Smooth muscle cell (in vitro differentiated cells): ENCODE results near the gene CXCR2. TPM values are rescaled to one million over a fixed set of nuclear protein-coding genes. Genes with fewer than 3 reads are reported as not detected.
"Not testable (repeated sequence)": the region's sequence is repeated elsewhere in the genome, so short reads cannot be mapped to it uniquely, and the experiment has no call there.

Experiments used
- DNase-seq: peaks from one replicate; lab custom pipeline; 2025; ENCODE audit not compliant: unreplicated experiment; lab: John Stamatoyannopoulos, UW
- H2AFZ ChIP-seq: fragments of 200-600 bp; sonication (generic); 2 replicates; pipeline ENCODE4 v1.6.0; 2016; ENCODE audit warnings: antibody characterized with exemption, low read depth, mild to moderate bottlenecking
- H3F3A ChIP-seq: fragments of 200-600 bp; sonication (generic); 2 replicates; pipeline ENCODE4 v1.6.0; 2017; ENCODE audit warnings: antibody characterized with exemption, low read depth
- H3K27ac ChIP-seq: fragments of 200-600 bp; sonication (generic); 2 replicates; pipeline ENCODE4 v1.5.1; 2016; ENCODE audit warnings: low read depth, mild to moderate bottlenecking
- H3K27me3 ChIP-seq: fragments of 200-600 bp; sonication (generic); 2 replicates; pipeline ENCODE4 v1.6.1; 2016; ENCODE audit warnings: low read depth, mild to moderate bottlenecking
- H3K36me3 ChIP-seq: fragments of 200-600 bp; sonication (generic); 2 replicates; pipeline ENCODE4 v1.5.1; 2016; ENCODE audit warnings: low read depth
- H3K4me1 ChIP-seq: fragments of 200-600 bp; sonication (generic); 2 replicates; pipeline ENCODE4 v1.5.1; 2016; ENCODE audit warnings: low read depth
- H3K4me2 ChIP-seq: fragments of 200-600 bp; sonication (generic); 2 replicates; pipeline ENCODE4 v1.6.0; 2016; ENCODE audit warnings: mild to moderate bottlenecking
- H3K4me3 ChIP-seq: fragments of 200-600 bp; sonication (generic); 2 replicates; pipeline ENCODE4 v1.5.1; 2016; ENCODE audit warnings: mild to moderate bottlenecking
- H3K79me2 ChIP-seq: fragments of 200-600 bp; sonication (generic); 2 replicates; pipeline ENCODE4 v1.6.0; 2016; ENCODE audit warnings: low read depth, mild to moderate bottlenecking
- H3K9ac ChIP-seq: fragments of 200-600 bp; sonication (generic); 2 replicates; pipeline ENCODE4 v1.6.0; 2016; ENCODE audit warnings: low read depth
- H3K9me3 ChIP-seq: fragments of 200-600 bp; sonication (generic); replicated peaks from 2 replicates; pipeline ENCODE4 v1.5.1; 2016; ENCODE audit warnings: low read depth
- H4K20me1 ChIP-seq: fragments of 200-600 bp; sonication (generic); 2 replicates; pipeline ENCODE4 v1.6.0; 2016; ENCODE audit warnings: low read depth
- CTCF ChIP-seq: fragments of 200-600 bp; sonication (generic); IDR thresholded peaks from 2 replicates; pipeline ENCODE4 v1.5.1; 2017; ENCODE audit warnings: borderline replicate concordance, mild to moderate bottlenecking, antibody characterized with exemption; ENCODE audit not compliant: insufficient read depth, poor library complexity, severe bottlenecking
- WGBS: methylation state at CpG from one replicate; pipeline ENCODE4 v1.1.7; 2016; ENCODE audit warnings: low lambda C conversion rate; 5-methylcytosine and 5-hydroxymethylcytosine counted together
- polyA plus RNA-seq: library from polyadenylated mRNA; unstranded; fragments of >200 nt; fragmentation: Nextera tagmentation; extraction: Ambion mirVana; gene quantifications from 2 replicates; pipeline ENCODE4 v1.2.1, GENCODE V29; 2016
- total RNA-seq: library from RNA; depleted of rRNA; stranded (reverse); fragments of >200 nt; gene quantifications from 2 replicates; pipeline ENCODE4 v1.2.3, GENCODE V29; 2014

Gene CXCR2
- total and polyA plus RNA-seq, 2 experiments from 2014 or later = 0.24 TPM; not detected in 1

GRCh38 chr2:218168635-218169462, 43.0 kb downstream of the CXCR2 start:
- H3K4me3 ChIP-seq = no peak overlapping the region
- no peak overlapping the region for H3K27ac ChIP-seq
- H3K4me1 ChIP-seq = no peaks in the 10 kb centered on the region
- no peaks in the 10 kb centered on the region for H3K9me3 ChIP-seq
- no peaks in the 10 kb centered on the region for H3K36me3 ChIP-seq
- peak; percentile 63 for TF ChIP-seq CTCF
- H3K9ac ChIP-seq = no peak overlapping the region
- no peak for DNase-seq
- H3K79me2 ChIP-seq = no peaks in the 10 kb centered on the region
- H2AFZ ChIP-seq = no peak overlapping the region
- no peak overlapping the region for H3K4me2 ChIP-seq
- H4K20me1 ChIP-seq = no peaks in the 10 kb centered on the region
- no peaks in the 10 kb centered on the region for H3F3A ChIP-seq
- 54% methylated on average over 9 of the region's 9 CpGs for WGBS
- H3K27me3 ChIP-seq = no peaks in the 10 kb centered on the region

- Histone ChIP-seq H3K36me3 (no peaks in the 10 kb centered on the region), H3K4me1 (no peaks in the 10 kb centered on the region), H3K9ac (no peak overlapping the region), H3K9me3 (no peaks in the 10 kb centered on the region), H4K20me1 (no peaks in the 10 kb centered on the region), H3K4me3 (no peak overlapping the region), H3F3A (no peaks in the 10 kb centered on the region), H3K4me2 (no peak overlapping the region), H3K79me2 (no peaks in the 10 kb centered on the region), H3K27me3 (no peaks in the 10 kb centered on the region), H3K27ac (no peak overlapping the region), H2AFZ (peak overlapping the region; percentile 18)
- DNase-seq = no peak
- 79% methylated on average over 5 of the region's 5 CpGs for WGBS
- TF ChIP-seq CTCF = no peak
These were observed 44.1 kb downstream of the CXCR2 start for GRCh38 chr2:218169757-218170546.

- not testable (repeated sequence) for H3K27me3 ChIP-seq, H3K4me2 ChIP-seq
These were observed 45.9 kb downstream of the CXCR2 start for GRCh38 chr2:218171744-218172143.

GRCh38 chr2:218172845-218173244, 47.0 kb downstream of the CXCR2 start:
- H2AFZ ChIP-seq = no peak overlapping the region

More at GRCh38 chr2:218171744-218172143, 45.9 kb downstream of the CXCR2 start:
- DNase-seq, H3K9ac ChIP-seq, H3K27ac ChIP-seq, H3K9me3 ChIP-seq, H3K4me1 ChIP-seq, H3K36me3 ChIP-seq, H4K20me1 ChIP-seq, H3K4me3 ChIP-seq, H3F3A ChIP-seq, H2AFZ ChIP-seq, H3K79me2 ChIP-seq: not testable (repeated sequence)
- 94% methylated on average over 3 of the region's 3 CpGs for WGBS

More at GRCh38 chr2:218172845-218173244, 47.0 kb downstream of the CXCR2 start:
- Histone ChIP-seq H3K27me3 (no peaks in the 10 kb centered on the region), H3K4me1 (no peaks in the 10 kb centered on the region), H4K20me1 (no peaks in the 10 kb centered on the region), H3K36me3 (no peaks in the 10 kb centered on the region), H3K4me3 (no peak overlapping the region), H3K9ac (no peak overlapping the region), H3K4me2 (no peak overlapping the region), H3F3A (no peaks in the 10 kb centered on the region), H3K9me3 (no peaks in the 10 kb centered on the region), H3K79me2 (no peaks in the 10 kb centered on the region), H3K27ac (no peak overlapping the region)
- no peak for TF ChIP-seq CTCF
- no peak for DNase-seq
- 76% methylated on average over 2 of the region's 2 CpGs for WGBS
